Hepatocyte (in vitro differentiated cells): ENCODE measurements around the gene DNAJC25. TPM values are rescaled to one million over a fixed set of nuclear protein-coding genes. Genes with fewer than 3 reads are reported as not detected.

ENCODE experiments used
- DNase-seq: peaks from one replicate; pipeline ENCODE4 v3.0.0-alpha.2; 2016; ENCODE audit warnings: low spot score
- H2AFZ ChIP-seq: fragments of 200-600 bp; sonication (generic); 2 replicates; pipeline ENCODE4 v1.6.0; 2016; ENCODE audit warnings: antibody characterized with exemption, mild to moderate bottlenecking
- H3K27ac ChIP-seq: fragments of 200-600 bp; sonication (generic); 2 replicates; pipeline ENCODE4 v1.5.1; 2016; ENCODE audit warnings: mild to moderate bottlenecking
- H3K27me3 ChIP-seq: fragments of 200-600 bp; sonication (generic); 2 replicates; pipeline ENCODE4 v1.6.1; 2016
- H3K36me3 ChIP-seq: fragments of 200-600 bp; sonication (generic); replicated peaks from 2 replicates; pipeline ENCODE4 v1.5.1; 2016; ENCODE audit warnings: low read depth; ENCODE audit not compliant: insufficient read depth
- H3K4me1 ChIP-seq: fragments of 200-600 bp; sonication (generic); 2 replicates; pipeline ENCODE4 v1.5.1; 2016; ENCODE audit warnings: mild to moderate bottlenecking, moderate library complexity; ENCODE audit not compliant: insufficient read depth
- H3K4me2 ChIP-seq: fragments of 200-600 bp; sonication (generic); 2 replicates; pipeline ENCODE4 v1.6.0; 2016
- H3K4me3 ChIP-seq: fragments of 200-600 bp; sonication (generic); 2 replicates; pipeline ENCODE4 v1.5.1; 2016; ENCODE audit warnings: mild to moderate bottlenecking
- H3K79me2 ChIP-seq: fragments of 200-600 bp; sonication (generic); 2 replicates; pipeline ENCODE4 v1.6.0; 2017; ENCODE audit warnings: mild to moderate bottlenecking
- H3K9me2 ChIP-seq: fragments of 200-600 bp; sonication (generic); replicated peaks from 2 replicates; pipeline ENCODE4 v1.6.0; 2017; ENCODE audit warnings: mild to moderate bottlenecking; ENCODE audit not compliant: insufficient read depth
- H3K9me3 ChIP-seq: fragments of 200-600 bp; sonication (generic); 2 replicates; pipeline ENCODE4 v1.5.1; 2016; ENCODE audit warnings: low read depth, mild to moderate bottlenecking
- H4K20me1 ChIP-seq: fragments of 200-600 bp; sonication (generic); 2 replicates; pipeline ENCODE4 v1.6.0; 2016; ENCODE audit warnings: mild to moderate bottlenecking; ENCODE audit not compliant: insufficient read depth, poor library complexity, severe bottlenecking
- EZH2 ChIP-seq: fragments of 200-600 bp; sonication (generic); IDR thresholded peaks from 2 replicates; pipeline ENCODE4 v1.6.1; 2016; ENCODE audit warnings: antibody characterized with exemption, mild to moderate bottlenecking, borderline replicate concordance
- EZH2phosphoT487 ChIP-seq: fragments of 200-600 bp; sonication (generic); IDR thresholded peaks from one replicate; pipeline ENCODE4 v1.6.1; 2018; ENCODE audit warnings: antibody characterized with exemption, mild to moderate bottlenecking, low read depth, moderate library complexity; ENCODE audit not compliant: unreplicated experiment, severe bottlenecking
- WGBS: methylation state at CpG from one replicate; pipeline ENCODE4 v1.1.6; 2016; ENCODE audit warnings: low lambda C conversion rate; ENCODE audit errors: missing lambda C conversion rate; 5-methylcytosine and 5-hydroxymethylcytosine counted together
- polyA plus RNA-seq: library from polyadenylated mRNA; unstranded; fragments of >200 nt; fragmentation: Nextera tagmentation; extraction: Ambion mirVana; gene quantifications from 2 replicates; pipeline ENCODE4 v1.2.1, GENCODE V29; 2016
- total RNA-seq: library from RNA; depleted of rRNA; stranded (reverse); fragments of >200 nt; gene quantifications from 2 replicates; pipeline ENCODE4 v1.2.3, GENCODE V29; 2014
- TF ChIP-seq, protein P1 (sequence below): fragments of 200-600 bp; sonication (generic); IDR thresholded peaks from 2 replicates; pipeline ENCODE4 v1.5.1; 2016; ENCODE audit warnings: antibody characterized with exemption, mild to moderate bottlenecking; ENCODE audit not compliant: poor library complexity

Gene DNAJC25
- total and polyA plus RNA-seq, 2 experiments from 2014 or later = 16.1 to 19.8 TPM

DNA sequence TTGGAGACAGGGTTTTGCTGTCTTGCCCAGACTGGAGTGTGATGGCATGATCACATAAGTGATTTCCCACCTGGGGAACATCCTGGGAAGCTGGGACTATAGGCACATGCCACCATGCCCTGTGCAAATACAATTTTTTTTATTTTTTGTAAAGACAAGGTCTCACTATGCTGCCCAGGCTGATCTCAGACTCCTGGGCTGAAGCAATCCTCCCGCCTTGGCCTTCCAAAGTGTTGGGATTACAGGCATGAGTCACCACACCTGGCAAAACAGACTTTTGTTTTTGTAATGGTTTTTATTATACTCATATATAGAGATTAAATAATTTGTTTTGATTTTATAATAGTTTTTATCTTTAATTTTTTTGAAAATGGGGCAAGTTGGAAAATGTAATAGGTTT is 14.7 kb downstream of the DNAJC25 start:
- Histone ChIP-seq H3K9me3 (no peaks in the 10 kb centered on the region), H3K27ac (no peak overlapping the region), H3K36me3 (no peaks in the 10 kb centered on the region), H3K4me2 (no peak overlapping the region), H3K4me3 (no peak overlapping the region), H3K9me2 (no peaks in the 10 kb centered on the region), H3K27me3 (no peaks in the 10 kb centered on the region), H3K4me1 (no peaks in the 10 kb centered on the region), H3K79me2 (peaks cover 38% of the 10 kb centered on the region), H4K20me1 (peaks cover 8% of the 10 kb centered on the region), H2AFZ (no peak overlapping the region)
- no peak for TF ChIP-seq EZH2phosphoT487
- no peak for TF ChIP-seq EZH2
- TF ChIP-seq, protein P1, sequence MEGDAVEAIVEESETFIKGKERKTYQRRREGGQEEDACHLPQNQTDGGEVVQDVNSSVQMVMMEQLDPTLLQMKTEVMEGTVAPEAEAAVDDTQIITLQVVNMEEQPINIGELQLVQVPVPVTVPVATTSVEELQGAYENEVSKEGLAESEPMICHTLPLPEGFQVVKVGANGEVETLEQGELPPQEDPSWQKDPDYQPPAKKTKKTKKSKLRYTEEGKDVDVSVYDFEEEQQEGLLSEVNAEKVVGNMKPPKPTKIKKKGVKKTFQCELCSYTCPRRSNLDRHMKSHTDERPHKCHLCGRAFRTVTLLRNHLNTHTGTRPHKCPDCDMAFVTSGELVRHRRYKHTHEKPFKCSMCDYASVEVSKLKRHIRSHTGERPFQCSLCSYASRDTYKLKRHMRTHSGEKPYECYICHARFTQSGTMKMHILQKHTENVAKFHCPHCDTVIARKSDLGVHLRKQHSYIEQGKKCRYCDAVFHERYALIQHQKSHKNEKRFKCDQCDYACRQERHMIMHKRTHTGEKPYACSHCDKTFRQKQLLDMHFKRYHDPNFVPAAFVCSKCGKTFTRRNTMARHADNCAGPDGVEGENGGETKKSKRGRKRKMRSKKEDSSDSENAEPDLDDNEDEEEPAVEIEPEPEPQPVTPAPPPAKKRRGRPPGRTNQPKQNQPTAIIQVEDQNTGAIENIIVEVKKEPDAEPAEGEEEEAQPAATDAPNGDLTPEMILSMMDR = no peak
- no peak for DNase-seq
- WGBS = 100% methylated on average over 1 of the region's 1 CpG

DNA sequence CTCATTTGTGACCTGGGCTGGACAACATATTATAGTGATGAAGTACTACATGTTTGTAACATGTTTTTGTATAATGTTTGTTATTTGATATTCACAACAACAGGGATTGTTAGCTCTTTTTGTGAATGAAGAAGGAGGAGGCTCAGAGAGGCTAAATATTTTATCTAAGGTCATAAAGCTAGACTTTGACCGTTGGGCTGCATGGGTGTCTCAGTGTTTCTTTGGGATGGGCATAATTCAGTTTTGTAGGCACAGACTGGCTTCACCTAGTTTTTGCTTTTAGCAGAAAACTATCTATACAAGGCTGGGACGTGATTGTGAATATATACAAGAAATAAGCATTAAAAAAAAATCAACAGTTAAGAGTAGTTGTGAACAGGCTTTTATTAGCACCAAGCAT is 15.3 kb downstream of the DNAJC25 start:
- Histone ChIP-seq H3K4me3 (no peak overlapping the region), H4K20me1 (peaks cover 8% of the 10 kb centered on the region), H3K9me3 (no peaks in the 10 kb centered on the region), H3K36me3 (no peaks in the 10 kb centered on the region), H3K79me2 (peaks cover 40% of the 10 kb centered on the region), H3K4me1 (no peaks in the 10 kb centered on the region), H3K9me2 (no peaks in the 10 kb centered on the region), H2AFZ (no peak overlapping the region), H3K27me3 (no peaks in the 10 kb centered on the region), H3K4me2 (no peak overlapping the region), H3K27ac (no peak overlapping the region)
- 75% methylated on average over 2 of the region's 2 CpGs for WGBS
- no peak for DNase-seq
- TF ChIP-seq, protein P1 = no peak
- TF ChIP-seq EZH2phosphoT487 (no peak), EZH2 (no peak)

DNA sequence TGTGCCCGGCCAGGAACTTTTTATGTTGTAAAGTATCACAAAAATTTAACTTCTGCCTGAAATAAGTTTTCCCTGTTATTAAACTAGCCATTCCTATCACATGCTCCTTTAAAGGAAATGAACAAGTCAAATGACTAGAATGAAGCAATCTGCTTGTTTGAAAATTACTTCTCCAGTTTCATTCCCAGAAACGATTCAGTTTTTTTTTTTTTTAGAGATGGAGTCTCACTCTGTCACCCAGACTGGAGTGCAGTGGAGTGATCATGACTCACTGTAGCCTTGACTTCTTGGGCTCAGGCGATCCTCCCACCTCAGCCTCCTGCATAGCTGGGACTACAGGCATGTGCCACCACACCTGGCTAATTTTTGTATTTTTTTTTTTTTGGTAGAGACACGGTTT is 16.9 kb downstream of the DNAJC25 start:
- Histone ChIP-seq H3K79me2 (peaks cover 36% of the 10 kb centered on the region), H3K27me3 (no peaks in the 10 kb centered on the region), H3K9me3 (no peaks in the 10 kb centered on the region), H3K9me2 (no peaks in the 10 kb centered on the region), H2AFZ (no peak overlapping the region), H4K20me1 (peaks cover 5% of the 10 kb centered on the region), H3K4me2 (no peak overlapping the region), H3K27ac (no peak overlapping the region), H3K4me1 (no peaks in the 10 kb centered on the region), H3K4me3 (no peak overlapping the region), H3K36me3 (no peaks in the 10 kb centered on the region)
- no peak for TF ChIP-seq EZH2phosphoT487
- TF ChIP-seq, protein P1 = no peak
- no peak for TF ChIP-seq EZH2
- no peak for DNase-seq
- WGBS = 85% methylated on average over 4 of the region's 4 CpGs

DNA sequence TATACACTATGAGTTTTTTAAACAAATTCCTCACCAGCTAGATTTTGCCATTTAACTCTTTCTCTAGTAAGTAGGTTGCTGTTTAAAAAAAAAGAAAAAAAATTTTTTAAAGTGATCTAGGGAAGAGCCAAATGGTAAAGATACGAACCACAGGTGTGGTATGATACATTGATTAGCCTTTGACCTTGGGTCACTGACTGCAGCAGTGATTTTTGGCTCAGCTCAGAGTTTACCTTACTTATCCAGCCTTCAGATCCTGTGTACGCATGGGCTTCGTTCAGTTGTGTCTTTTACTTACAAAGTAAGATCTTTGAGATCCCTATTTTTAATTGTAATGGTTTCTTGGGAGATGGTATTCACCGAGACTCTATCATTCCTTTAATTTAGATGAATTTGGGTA is 17.9 kb downstream of the DNAJC25 start:
- 78% methylated on average over 4 of the region's 4 CpGs for WGBS
- H3K4me1 ChIP-seq = no peaks in the 10 kb centered on the region

More for the DNA sequence above, 17.9 kb downstream of the DNAJC25 start:
- Histone ChIP-seq H3K9me3 (no peaks in the 10 kb centered on the region), H2AFZ (no peak overlapping the region), H3K4me3 (no peak overlapping the region), H3K36me3 (peaks cover 4% of the 10 kb centered on the region), H3K4me2 (no peak overlapping the region), H3K27me3 (no peaks in the 10 kb centered on the region), H3K79me2 (peaks cover 26% of the 10 kb centered on the region), H3K9me2 (no peaks in the 10 kb centered on the region), H3K27ac (no peak overlapping the region), H4K20me1 (no peaks in the 10 kb centered on the region)
- DNase-seq = no peak
- no peak for TF ChIP-seq EZH2
- TF ChIP-seq EZH2phosphoT487 = no peak
- TF ChIP-seq, protein P1 = no peak
